Myometrial cell (primary cell): ENCODE measurements around the gene IL31. TPM values are rescaled to one million over a fixed set of nuclear protein-coding genes. Genes with fewer than 3 reads are reported as not detected.

ENCODE experiments used
- total RNA-seq: library from RNA; depleted of rRNA; stranded (reverse); fragments of >200 nt; gene quantifications from 2 replicates; pipeline ENCODE4 v1.2.3, GENCODE V29; 2015

Gene IL31
- not detected in 2 replicates for total RNA-seq

GRCh38 chr12:122174155-122174845, at the start of gene IL31:
TSS of gene IL31 (minus strand) at chr12:122174221. CDS start at chr12:122174172, 49 bp downstream.

GRCh38 chr12:122203301-122204166, 29.5 kb upstream of the IL31 start, which contains the start of gene B3GNT4:
TSS of gene B3GNT4 (plus strand) at chr12:122203709. CDS start at chr12:122204619, 910 bp downstream.

GRCh38 chr12:122182887-122183587, 9.0 kb upstream of the IL31 start, which contains the start of gene LRRC43:
TSS of gene LRRC43 (plus strand) at chr12:122183123. CDS start at chr12:122183145, 22 bp downstream.

Other genes with a start within 250 kb of the IL31 start
- gene BCL7A, start 152.3 kb downstream of the IL31 start, total RNA-seq = 0.29 and 1.9 TPM in 2 replicates
- gene MLXIP, start 95.5 kb downstream of the IL31 start, total RNA-seq = 13.3 and 17.7 TPM in 2 replicates
- gene LRRC43, start 8.9 kb upstream of the IL31 start, total RNA-seq = 8.3 and 11.5 TPM in 2 replicates
- gene B3GNT4, start 29.5 kb upstream of the IL31 start, total RNA-seq = not detected in 2 replicates
- 61.1 and 70.1 TPM in 2 replicates for gene DIABLO, start 51.8 kb upstream of the IL31 start, total RNA-seq
- 18.7 and 26.4 TPM in 2 replicates for gene VPS33A, start 92.3 kb upstream of the IL31 start, total RNA-seq
- 20.2 and 43.2 TPM in 2 replicates for gene CLIP1, start 248.4 kb upstream of the IL31 start, total RNA-seq